IPS-NIHi11 (cell line): ENCODE measurements around the gene RUFY4.
"Not testable (repeated sequence)": the region's sequence is repeated elsewhere in the genome, so short reads cannot be mapped to it uniquely, and the experiment has no call there.

Source experiments
- DNase-seq: peaks from one replicate; pipeline ENCODE4 v3.0.0; 2012; ENCODE audit warnings: mixed read lengths, low spot score

RUFY4 gene

GRCh38 chr2:218031261-218031660, 37.8 kb upstream of the RUFY4 start:
- DNase-seq: no peak

GRCh38 chr2:218031771-218032257, 37.2 kb upstream of the RUFY4 start:
- DNase-seq: peak; percentile 5

GRCh38 chr2:218032336-218033171, 36.5 kb upstream of the RUFY4 start:
- peak; percentile 17 for DNase-seq

GRCh38 chr2:218033208-218033589, 35.9 kb upstream of the RUFY4 start:
- peak; percentile 5 for DNase-seq

- peak; percentile 49 for DNase-seq
Measured at GRCh38 chr2:218033590-218034496, 35.2 kb upstream of the RUFY4 start.

- peak; percentile 63 for DNase-seq
Measured at GRCh38 chr2:218034497-218035213, 34.4 kb upstream of the RUFY4 start.

GRCh38 chr2:218035463-218036100, 33.5 kb upstream of the RUFY4 start:
- no peak for DNase-seq

GRCh38 chr2:218036371-218036770, 32.7 kb upstream of the RUFY4 start:
- no peak for DNase-seq

- no peak for DNase-seq
Measured at GRCh38 chr2:218039171-218039570, 29.9 kb upstream of the RUFY4 start.

- no peak for DNase-seq
Measured at GRCh38 chr2:218040883-218041282, 28.2 kb upstream of the RUFY4 start.

GRCh38 chr2:218041302-218042168, 27.5 kb upstream of the RUFY4 start:
- DNase-seq: no peak

GRCh38 chr2:218043100-218043499, 26.0 kb upstream of the RUFY4 start:
- DNase-seq: no peak

- no peak for DNase-seq
Measured at GRCh38 chr2:218043701-218044109, 25.3 kb upstream of the RUFY4 start.

- DNase-seq: not testable (repeated sequence)
Measured at GRCh38 chr2:218044599-218044998, 24.5 kb upstream of the RUFY4 start.

- no peak for DNase-seq
Measured at GRCh38 chr2:218046238-218046637, 22.8 kb upstream of the RUFY4 start.

GRCh38 chr2:218047536-218048225, 21.4 kb upstream of the RUFY4 start:
- DNase-seq: no peak

GRCh38 chr2:218051903-218052302, 17.1 kb upstream of the RUFY4 start:
- DNase-seq: no peak

- DNase-seq: no peak
Measured at GRCh38 chr2:218059289-218059688, 9.8 kb upstream of the RUFY4 start.

- no peak for DNase-seq
Measured at GRCh38 chr2:218060118-218060517, 8.9 kb upstream of the RUFY4 start.
